HEK293T (cell line): Measurements from ENCODE around the gene SEPTIN5.

Source experiments
- CTCF ChIA-PET: fragments of 350-600 bp; formaldehyde crosslinking; extraction: SDS; loops from one replicate; lab custom pipeline; 2021; ENCODE audit warnings: antibody characterized with exemption, inconsistent platforms; lab: Yijun Ruan, JAX
- POLR2A ChIA-PET: fragments of 350-600 bp; formaldehyde crosslinking; extraction: SDS; loops from one replicate; lab custom pipeline; 2020; ENCODE audit warnings: antibody characterized with exemption, inconsistent platforms; lab: Yijun Ruan, JAX
- DNase-seq: peaks from one replicate; pipeline ENCODE4 v3.0.0; 2012; ENCODE audit warnings: mixed read lengths; ENCODE audit errors: extremely low spot score
- ARNT ChIP-seq: fragments of 450-650 bp; IDR thresholded peaks from 2 replicates; pipeline ENCODE4 v1.6.1; 2017; ENCODE audit warnings: mild to moderate bottlenecking
- BHLHE40 ChIP-seq: fragments of 450-650 bp; IDR thresholded peaks from 2 replicates; pipeline ENCODE4 v1.6.1; 2016; ENCODE audit warnings: mild to moderate bottlenecking, moderate library complexity, borderline replicate concordance
- CTBP1 ChIP-seq: fragments of 450-650 bp; IDR thresholded peaks from 2 replicates; pipeline ENCODE4 v1.6.1; 2016; ENCODE audit warnings: borderline replicate concordance
- ELF4 ChIP-seq: fragments of 450-650 bp; IDR thresholded peaks from 2 replicates; pipeline ENCODE4 v1.6.1; 2017; ENCODE audit warnings: antibody characterized with exemption
- FOXA1 ChIP-seq: fragments of 450-650 bp; IDR thresholded peaks from 2 replicates; pipeline ENCODE4 v1.6.1; 2016; ENCODE audit warnings: mild to moderate bottlenecking
- FOXK2 ChIP-seq: fragments of 450-650 bp; IDR thresholded peaks from 2 replicates; pipeline ENCODE4 v1.6.1; 2016; ENCODE audit warnings: mild to moderate bottlenecking
- FOXM1 ChIP-seq: fragments of 450-650 bp; IDR thresholded peaks from 2 replicates; pipeline ENCODE4 v1.6.1; 2017; ENCODE audit warnings: mild to moderate bottlenecking, borderline replicate concordance
- HDGF ChIP-seq: fragments of 450-650 bp; IDR thresholded peaks from 2 replicates; pipeline ENCODE4 v1.6.1; 2017; ENCODE audit warnings: antibody characterized with exemption, borderline replicate concordance
- L3MBTL2 ChIP-seq: fragments of 450-650 bp; conservative IDR thresholded peaks from 2 replicates; pipeline ENCODE4 v1.6.1; 2016; ENCODE audit warnings: mild to moderate bottlenecking
- LEF1 ChIP-seq: fragments of 450-650 bp; IDR thresholded peaks from 2 replicates; pipeline ENCODE4 v1.6.1; 2017; ENCODE audit warnings: mild to moderate bottlenecking, borderline replicate concordance
- NFRKB ChIP-seq: fragments of 450-650 bp; IDR thresholded peaks from 2 replicates; pipeline ENCODE4 v1.6.1; 2016; ENCODE audit warnings: mild to moderate bottlenecking, moderate library complexity
- SP1 ChIP-seq: fragments of 450-650 bp; IDR thresholded peaks from 2 replicates; pipeline ENCODE4 v1.6.1; 2017
- SUZ12 ChIP-seq: fragments of 450-650 bp; IDR thresholded peaks from 2 replicates; pipeline ENCODE4 v1.6.1; 2016; ENCODE audit warnings: mild to moderate bottlenecking
- TARDBP ChIP-seq: fragments of 450-650 bp; IDR thresholded peaks from 2 replicates; pipeline ENCODE4 v1.6.1; 2016
- ZNF384 ChIP-seq: fragments of 450-650 bp; IDR thresholded peaks from 2 replicates; pipeline ENCODE4 v1.6.1; 2016
- TF ChIP-seq, protein P1 (sequence below): fragments of 450-650 bp; IDR thresholded peaks from 2 replicates; pipeline ENCODE4 v1.6.1; 2016

Gene SEPTIN5

DNA sequence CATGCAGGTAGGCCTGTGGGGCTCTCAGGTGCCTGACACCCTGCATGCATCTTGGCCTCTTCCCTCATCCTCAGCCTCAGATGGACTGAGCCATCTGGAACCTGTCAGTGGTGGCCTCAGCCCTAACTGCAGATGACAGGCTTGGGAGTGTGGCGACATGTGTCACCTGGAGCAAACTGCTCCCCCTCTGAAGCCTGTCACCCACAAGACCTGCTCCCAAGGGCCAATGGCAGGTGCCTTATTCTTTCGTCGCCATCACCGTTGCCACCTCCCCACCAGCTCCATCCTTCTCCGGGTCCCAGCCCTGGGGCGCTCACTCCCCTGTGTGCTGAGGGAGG lies 3.6 kb upstream of the SEPTIN5 start:
- no peak for DNase-seq
- TF ChIP-seq CTBP1 (no peak), ELF4 (no peak), ZNF384 (no peak), TARDBP (no peak), ARNT (no peak), NFRKB (no peak), L3MBTL2 (no peak), SP1 (no peak), SUZ12 (no peak), FOXM1 (no peak), FOXK2 (no peak), HDGF (no peak), BHLHE40 (no peak), FOXA1 (no peak)
- TF ChIP-seq, protein P1, sequence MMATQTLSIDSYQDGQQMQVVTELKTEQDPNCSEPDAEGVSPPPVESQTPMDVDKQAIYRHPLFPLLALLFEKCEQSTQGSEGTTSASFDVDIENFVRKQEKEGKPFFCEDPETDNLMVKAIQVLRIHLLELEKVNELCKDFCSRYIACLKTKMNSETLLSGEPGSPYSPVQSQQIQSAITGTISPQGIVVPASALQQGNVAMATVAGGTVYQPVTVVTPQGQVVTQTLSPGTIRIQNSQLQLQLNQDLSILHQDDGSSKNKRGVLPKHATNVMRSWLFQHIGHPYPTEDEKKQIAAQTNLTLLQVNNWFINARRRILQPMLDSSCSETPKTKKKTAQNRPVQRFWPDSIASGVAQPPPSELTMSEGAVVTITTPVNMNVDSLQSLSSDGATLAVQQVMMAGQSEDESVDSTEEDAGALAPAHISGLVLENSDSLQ = no peak
- POLR2A ChIA-PET = no interaction called here
- CTCF ChIA-PET = interaction anchor here (1.0 kb wide), 1 partner anchor 20 kb away, joined by 3 read pairs; no protein-coding TSS in a partner anchor

DNA sequence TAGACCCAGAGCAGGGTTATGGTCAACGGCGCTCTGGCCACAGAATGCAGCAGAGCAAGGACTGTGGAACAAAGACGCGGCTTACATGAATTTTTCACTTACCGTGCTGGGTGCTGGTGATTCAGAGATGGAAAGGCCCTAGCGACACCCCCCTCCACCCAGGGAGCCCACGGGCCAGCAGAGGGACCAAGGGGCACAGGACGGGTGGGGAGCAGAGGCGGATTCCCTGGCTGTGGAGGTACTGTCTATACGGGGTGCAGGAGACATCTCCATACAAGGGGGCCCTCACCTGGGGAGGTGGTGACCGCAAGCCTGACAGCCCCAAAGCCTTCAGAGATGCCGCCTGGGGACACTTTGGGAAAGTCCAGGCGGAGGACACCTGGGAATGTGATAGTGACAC lies 1.1 kb upstream of the SEPTIN5 start:
- ChIA-PET POLR2A (no interaction called here), CTCF (no interaction called here)
- TF ChIP-seq FOXM1 (no peak), CTBP1 (no peak), ZNF384 (no peak), L3MBTL2 (no peak), ELF4 (no peak)
- TF ChIP-seq, protein P1 = no peak
- DNase-seq = no peak

DNA sequence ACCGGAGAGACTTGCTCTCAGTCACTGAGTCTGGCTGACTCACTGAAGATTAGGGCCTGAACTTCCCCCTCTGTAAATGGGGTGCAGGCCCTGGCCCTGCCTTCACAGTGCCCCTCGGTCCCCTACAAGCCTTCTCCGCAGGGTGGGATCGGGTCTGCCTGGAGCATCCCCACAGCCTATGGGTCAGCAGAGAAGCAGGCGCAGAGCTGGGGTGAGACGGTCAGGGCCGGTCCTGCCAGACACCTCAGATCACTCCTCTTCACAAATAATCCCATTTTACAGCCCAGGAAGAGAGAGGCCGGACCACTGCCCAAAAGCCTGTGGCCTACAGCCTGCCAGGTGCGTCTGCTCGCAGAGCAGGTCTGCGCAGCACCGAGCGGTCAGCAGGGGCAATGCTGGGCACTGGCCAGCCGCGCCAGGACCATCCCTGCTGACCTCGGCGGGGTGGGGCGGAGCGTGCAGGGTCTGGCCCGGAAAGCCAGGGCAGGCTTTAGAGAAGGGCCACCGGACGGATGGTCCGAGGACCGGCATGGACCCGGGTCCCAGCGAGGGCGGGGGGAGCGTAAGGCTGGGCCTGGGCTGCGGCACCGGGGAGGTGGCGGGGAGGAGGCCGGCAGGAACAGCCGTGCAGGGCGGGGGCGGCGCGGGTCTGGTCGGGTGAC lies 522 bp upstream of the SEPTIN5 start:
- DNase-seq = no peak
- ChIA-PET CTCF (no interaction called here), POLR2A (no interaction called here)
- TF ChIP-seq BHLHE40 = no peak
- TF ChIP-seq ELF4 = no peak
- no peak for TF ChIP-seq LEF1
- TF ChIP-seq NFRKB = no peak
- TF ChIP-seq FOXK2 = no peak
- TF ChIP-seq HDGF = no peak
- TF ChIP-seq ZNF384 = no peak

DNA sequence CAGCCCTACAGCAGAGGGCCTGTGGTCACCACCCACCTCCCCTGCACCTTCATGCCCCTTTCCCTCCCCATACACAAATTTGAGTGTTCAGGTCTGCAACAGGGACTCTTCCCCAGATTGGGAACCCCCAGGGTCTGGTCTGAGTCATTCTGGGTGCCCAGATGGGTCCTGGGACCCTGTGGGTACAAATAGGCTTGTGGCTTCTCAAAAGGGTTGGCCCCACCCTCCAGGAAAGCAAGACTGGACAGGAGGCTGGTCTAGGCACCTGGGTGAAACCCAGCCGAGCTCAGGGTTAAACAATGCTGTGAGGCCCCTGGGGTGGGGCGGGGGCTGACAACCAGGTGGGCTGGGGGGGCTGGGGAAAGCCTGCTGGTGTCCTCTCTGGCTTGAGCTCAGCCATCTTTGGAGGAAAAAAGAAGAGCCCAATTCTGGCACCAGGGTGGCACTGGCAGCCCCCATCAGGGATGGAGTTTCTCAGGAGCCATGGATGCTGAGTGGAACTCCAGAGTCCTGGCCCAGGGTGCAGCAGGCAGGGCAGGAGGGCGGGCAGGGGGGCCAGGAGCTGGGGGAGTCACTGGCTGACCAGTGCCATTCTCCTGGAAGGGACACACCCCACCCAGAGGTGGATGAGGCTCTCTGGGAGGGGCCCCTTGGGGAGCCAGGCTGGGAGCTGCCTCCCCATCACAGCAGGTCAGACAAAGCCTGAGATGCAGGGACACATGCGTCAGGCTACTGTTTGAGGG lies 1.1 kb downstream of the SEPTIN5 start:
- TF ChIP-seq FOXA1 (no peak), FOXK2 (no peak), L3MBTL2 (no peak), ARNT (no peak), ELF4 (no peak), FOXM1 (no peak), BHLHE40 (no peak), SUZ12 (no peak), SP1 (no peak), LEF1 (no peak), ZNF384 (no peak), NFRKB (no peak), HDGF (no peak)
- TF ChIP-seq, protein P1 = no peak
- no peak for DNase-seq
- ChIA-PET CTCF (interaction anchor here (2.5 kb wide), 1 partner anchor 36 kb away, joined by 8 read pairs; no protein-coding TSS in a partner anchor), POLR2A (interaction anchor here (0.6 to 1.2 kb wide), 3 partner anchors 23 to 38 kb away, joined by 3 to 4 read pairs (median 4); no protein-coding TSS in a partner anchor)

DNA sequence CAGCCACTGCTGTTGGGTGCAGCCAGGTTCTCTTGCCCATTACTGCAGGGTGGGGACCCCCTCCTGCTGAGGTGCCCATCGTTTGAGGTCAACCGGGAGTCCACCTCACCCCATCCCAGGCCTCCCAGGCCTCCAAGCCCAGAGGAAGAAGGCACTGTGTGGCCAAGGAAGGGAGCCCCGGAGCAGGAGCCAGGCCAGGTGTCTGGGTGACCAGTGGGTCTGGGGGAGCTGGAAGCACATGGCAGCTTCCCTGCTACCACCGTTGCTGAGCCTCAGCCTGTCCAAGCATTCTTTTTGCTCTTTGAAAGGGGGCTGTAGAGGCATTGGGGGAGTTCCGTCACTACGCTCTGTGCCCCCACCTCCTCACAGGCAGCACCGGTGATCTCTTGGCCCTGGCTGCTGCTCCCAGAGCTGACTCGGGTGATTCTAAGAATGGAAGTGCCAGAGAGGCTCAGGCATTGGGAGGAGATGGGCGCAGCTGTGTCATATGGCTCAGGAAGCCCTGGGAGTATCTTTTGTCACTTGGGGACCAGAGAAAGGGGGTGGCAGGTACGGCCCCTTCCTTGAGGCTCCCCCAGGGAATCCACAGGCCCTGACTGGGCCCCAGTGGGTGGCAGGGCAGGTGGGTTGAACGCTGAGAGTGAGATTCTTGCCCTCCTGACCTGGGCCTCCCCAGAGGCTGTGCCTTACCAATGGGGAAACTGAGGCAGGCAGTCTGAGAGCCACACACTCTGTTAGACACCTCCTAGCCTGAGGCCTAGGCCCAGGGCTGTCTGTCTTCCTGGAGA lies 1.9 kb downstream of the SEPTIN5 start:
- TF ChIP-seq HDGF (no peak), L3MBTL2 (no peak), SUZ12 (no peak), CTBP1 (no peak), NFRKB (no peak), FOXK2 (no peak), TARDBP (no peak), FOXM1 (no peak), LEF1 (no peak), FOXA1 (no peak), ELF4 (no peak), ZNF384 (no peak), BHLHE40 (no peak), ARNT (no peak), SP1 (no peak)
- TF ChIP-seq, protein P1 = no peak
- ChIA-PET POLR2A (interaction anchor here (1.1 to 1.2 kb wide), 2 partner anchors 24 to 37 kb away, joined by 3 to 4 read pairs; no protein-coding TSS in a partner anchor), CTCF (interaction anchor here (0.5 to 2.5 kb wide), 2 partner anchors 37 to 116 kb away, joined by 6 to 8 read pairs; no protein-coding TSS in a partner anchor)
- DNase-seq = no peak
